NCI-H2081 (cell line): ENCODE data around the gene PRKAA2.
A peak's percentile ranks its signal among the peaks of the same experiment; 100 is the strongest.

Experiments used
- DNase-seq, 2 experiments: peaks; one replicate each; lab custom pipeline; 2025; lab: John Stamatoyannopoulos, UW

The PRKAA2 gene

GRCh38 chr1:56654126-56654923 lies 9.2 kb downstream of the PRKAA2 start:
- no peak for DNase-seq

- no peak for DNase-seq
These were observed 11.0 kb downstream of the PRKAA2 start for GRCh38 chr1:56655991-56656613.

DNA sequence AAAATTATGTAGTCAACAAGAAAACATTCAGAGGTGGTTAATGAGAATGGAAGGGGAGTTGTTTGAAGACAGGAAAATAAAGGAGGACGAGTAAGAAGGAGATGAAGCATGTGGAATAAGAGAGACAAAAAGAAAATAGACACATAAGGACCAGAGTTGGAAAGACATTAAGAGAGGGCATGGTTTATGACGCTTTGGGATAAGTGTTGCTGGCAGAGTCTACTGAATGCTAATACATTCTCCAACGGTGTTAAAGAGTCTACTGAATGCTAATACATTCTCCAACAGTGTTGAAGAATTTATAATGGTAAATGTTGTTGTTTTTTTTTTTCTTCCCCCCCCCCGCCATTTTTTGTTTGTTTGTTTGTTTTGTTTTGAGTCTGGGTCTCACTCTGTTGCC lies 13.1 kb downstream of the PRKAA2 start:
- no peak for DNase-seq

DNA sequence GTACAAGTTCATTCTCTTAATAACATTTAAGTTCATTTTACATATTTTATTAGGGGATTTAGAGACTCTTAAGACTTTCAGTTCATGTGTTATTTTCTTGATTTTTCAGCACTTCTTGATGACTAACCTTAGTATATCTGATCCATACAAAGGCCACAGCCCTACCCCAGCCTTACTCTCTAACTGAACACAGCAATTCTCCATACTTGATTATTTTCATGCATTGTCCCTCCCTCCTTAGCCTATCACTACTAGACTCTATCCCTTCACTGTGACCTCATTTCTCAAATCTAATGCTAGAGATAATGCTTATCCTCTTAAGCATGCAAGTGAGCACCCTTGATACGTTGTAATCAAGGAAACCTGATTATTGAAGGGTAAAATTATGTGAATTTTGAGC lies 15.2 kb downstream of the PRKAA2 start:
- no peak for DNase-seq

GRCh38 chr1:56663846-56664245 lies 18.7 kb downstream of the PRKAA2 start:
- no peak for DNase-seq

GRCh38 chr1:56665384-56665783 lies 20.3 kb downstream of the PRKAA2 start:
- DNase-seq, result no peak

DNA sequence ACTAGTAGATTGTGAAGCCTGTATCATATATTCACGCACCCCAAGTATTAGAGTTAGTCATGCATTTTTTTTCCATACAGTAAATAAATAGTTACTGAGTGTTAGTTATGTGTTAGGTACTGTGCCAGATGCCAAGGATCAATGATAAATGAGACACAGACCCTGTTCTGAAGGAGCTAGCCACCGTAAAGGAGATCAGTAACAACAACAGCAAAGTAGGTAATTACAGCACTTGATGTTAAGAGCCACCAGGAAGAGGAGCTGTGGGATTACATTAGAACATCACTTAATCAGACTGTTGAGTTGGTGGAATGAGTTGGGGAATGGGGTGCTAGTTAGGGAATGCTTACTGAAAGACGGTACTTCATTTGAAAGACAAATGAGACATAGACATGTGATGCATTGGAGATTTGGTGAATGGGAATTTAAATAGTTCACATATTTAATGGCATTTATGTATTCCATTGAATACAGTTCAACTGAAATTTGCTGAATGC lies 21.0 kb downstream of the PRKAA2 start:
- DNase-seq, result no peak

DNA sequence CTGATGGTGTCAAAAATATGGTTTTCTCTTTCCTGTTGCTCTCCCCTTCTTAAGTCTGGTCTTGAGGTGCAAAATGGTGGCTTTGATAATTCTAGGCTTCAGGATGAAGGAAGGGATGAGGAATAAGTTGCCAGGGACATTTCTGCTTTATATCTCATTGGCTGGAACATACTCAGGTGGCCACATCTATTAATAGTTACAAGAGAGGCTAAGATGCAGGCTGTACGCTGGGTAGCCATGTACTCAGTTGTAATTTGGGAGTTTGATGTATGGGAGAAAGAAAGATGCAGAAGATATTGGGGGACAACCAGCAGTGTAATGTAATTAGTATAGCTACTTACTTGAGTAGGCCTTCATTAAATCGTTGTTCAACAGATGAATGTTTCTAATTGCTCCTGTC lies 25.2 kb downstream of the PRKAA2 start:
- DNase-seq, result no peak

- DNase-seq, result no peak
These were observed 26.0 kb downstream of the PRKAA2 start for GRCh38 chr1:56671085-56671484.

DNA sequence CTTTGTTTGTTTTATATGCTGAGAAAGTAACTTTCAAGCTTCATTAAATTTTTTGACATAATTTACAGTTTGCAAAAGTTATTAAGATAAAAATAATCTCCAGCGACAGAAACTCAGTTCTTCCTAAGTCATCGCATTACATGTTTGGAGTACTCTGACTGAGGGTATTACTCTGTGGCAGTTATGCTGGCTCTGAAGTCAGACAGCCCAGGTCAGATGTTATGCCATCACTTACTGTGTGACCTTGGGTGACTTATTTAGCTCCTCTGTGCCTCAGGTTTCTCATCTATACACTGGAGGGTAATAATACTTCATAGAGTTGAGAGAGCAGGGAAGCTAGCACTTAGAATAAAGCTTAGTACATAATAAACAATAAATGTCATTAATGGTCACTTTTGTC lies 26.4 kb downstream of the PRKAA2 start:
- no peak for DNase-seq

DNA sequence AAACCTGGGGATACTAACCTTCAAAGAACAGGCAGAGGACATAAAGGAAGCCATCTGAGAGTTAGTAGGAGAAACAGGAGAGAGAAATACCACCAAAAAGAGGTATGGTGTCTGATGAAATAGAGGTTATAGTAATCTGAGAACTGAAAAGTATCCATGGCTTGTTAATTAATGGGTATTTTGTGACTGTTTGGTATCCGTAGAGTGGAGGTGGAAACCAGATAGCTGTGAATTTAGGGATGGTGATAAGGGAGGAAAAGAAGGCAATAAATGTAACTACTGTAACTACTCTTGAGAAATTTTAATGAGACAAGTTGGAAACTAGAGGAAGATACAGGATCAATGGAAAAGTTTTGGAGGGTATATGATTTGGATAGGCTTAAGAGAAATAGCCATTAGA lies 27.5 kb downstream of the PRKAA2 start:
- DNase-seq, result no peak

DNA sequence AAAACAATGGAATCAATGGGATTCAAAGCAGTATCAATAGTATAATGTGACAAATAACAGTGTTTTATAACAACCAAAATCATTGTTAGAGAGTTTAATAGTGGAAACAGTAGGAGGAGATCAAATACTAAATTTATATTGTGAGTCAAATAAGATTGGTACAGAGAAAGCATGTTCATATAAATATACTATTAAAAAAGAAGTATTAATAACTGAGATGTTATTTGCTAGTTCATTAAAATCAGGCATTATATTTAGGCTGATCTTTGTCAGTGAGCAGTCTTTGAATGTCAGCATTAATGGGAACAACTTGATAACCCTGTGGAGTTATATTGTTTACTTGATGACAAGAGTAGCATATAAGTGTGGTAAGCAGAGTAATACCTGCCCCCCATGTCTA lies 30.6 kb downstream of the PRKAA2 start:
- no peak for DNase-seq

DNA sequence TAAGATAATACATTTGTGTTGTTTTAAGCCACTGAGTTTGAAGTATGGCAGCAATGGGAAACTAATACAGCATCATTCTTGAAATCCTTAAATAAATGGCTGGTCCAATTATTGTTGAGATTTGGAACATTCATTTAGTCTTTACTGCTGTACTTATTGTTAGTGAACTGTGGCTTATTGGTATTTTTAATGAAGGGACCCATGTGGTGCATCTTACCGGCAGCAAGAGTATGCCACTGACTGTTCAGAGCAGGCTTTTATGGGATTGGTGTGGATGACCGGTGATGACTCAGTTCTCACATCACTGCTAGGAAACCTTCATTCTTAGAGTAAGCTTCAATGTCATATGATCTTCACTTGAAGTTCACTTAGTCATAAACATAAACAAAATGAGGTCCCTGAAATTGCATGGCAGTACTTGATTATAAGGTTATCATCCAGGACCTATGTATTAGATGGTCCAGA lies 31.5 kb downstream of the PRKAA2 start:
- DNase-seq, result no peak

DNA sequence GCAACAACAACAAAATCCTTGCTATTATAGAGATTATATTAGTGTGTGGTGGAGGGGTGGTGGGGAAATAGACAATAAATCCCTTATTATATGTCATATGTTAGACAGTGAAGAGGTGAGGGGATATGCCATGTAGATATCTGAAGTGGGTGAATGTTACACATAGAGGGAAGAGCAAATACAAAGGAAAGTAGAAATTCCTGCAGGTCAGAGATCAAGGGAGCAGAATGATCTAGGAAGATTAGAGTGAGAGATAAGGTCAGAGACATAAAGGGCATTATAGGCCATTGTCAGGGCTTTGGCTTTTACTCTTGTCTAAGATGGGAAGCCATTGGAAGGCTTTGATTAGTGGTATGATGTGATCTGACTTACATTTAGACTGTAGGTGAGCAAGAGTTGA lies 38.5 kb downstream of the PRKAA2 start:
- DNase-seq, result no peak

DNA sequence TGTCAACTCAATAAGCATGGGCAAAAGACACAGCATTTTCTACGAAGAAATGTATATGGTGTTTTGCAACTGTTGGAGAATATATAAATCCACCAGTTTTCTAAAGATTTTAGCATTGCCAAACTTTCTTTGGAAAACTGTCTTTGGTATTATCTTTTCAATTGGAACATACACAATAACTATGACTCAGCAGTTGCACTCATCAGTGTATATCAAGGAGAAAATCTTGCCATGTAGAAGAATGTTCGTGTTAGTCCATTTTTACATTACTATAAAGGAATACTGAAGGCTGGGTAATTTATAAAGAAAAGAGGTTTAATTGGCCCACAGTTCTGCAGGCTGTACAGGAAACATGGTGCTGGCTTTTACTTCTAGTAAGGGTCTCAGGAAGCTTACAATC lies 41.1 kb downstream of the PRKAA2 start:
- no peak for DNase-seq

- DNase-seq, result no peak
These were observed 43.5 kb downstream of the PRKAA2 start for GRCh38 chr1:56688522-56689026.

DNA sequence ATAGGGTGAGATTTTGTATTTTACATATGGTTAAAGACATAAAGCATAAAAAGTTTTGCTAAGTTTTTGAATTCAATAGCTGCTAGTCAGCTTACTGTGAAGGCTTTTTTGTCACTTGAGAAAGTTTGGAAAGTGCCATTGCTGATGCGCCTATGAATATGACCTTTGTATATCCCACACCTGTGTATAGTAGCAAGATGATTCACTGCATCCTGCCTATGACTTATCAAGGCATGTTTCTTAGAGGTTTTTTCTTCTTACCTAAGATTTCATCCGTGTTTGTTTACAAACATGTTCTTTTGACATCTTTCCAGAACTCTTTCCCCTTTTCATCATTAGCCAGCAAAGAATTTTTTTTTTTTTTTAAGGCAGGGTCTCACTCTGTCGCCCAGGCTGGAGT lies 51.5 kb downstream of the PRKAA2 start:
- no peak for DNase-seq

- DNase-seq, result no peak
These were observed 58.6 kb downstream of the PRKAA2 start for GRCh38 chr1:56703747-56704146.

DNA sequence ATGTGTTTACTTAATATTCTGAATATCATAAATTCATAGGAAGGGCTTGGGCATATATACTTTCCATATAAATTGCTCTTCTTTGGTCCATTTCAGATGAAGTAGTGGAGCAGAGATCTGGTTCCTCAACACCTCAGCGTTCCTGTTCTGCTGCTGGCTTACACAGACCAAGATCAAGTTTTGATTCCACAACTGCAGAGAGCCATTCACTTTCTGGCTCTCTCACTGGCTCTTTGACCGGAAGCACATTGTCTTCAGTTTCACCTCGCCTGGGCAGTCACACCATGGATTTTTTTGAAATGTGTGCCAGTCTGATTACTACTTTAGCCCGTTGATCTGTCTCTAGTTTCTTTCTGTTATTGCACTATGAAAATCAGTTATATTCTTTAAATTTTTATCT lies 62.3 kb downstream of the PRKAA2 start:
- no peak for DNase-seq

DNA sequence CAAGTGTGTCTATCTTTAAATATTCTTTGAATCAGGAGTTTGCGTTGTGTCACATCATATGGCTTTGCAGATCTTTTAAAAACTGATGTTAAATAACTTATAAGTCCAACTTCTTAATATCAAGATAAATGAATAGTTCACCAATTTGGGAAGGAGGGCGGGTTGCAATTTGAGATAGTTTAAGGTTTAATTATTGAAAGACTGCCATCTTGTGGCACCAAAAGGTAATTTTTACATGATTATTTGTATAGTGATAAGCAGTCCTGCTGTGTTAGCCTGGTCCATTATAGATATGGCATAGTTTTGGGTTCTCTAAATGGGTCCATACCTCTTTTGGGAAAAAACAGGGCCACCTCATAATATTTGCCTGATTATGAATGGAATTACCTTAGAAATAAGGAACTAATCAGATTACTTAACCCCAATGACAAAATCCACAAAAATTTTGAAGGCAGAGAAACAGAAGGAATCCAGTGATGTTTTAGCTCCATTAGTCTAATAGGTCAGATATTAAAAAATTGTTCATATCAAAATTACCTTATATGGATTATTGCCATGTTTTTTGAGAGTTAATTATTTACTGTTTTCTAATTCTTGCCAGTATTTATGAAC lies 64.3 kb downstream of the PRKAA2 start:
- DNase-seq, result peak; percentile 61 to 68

DNA sequence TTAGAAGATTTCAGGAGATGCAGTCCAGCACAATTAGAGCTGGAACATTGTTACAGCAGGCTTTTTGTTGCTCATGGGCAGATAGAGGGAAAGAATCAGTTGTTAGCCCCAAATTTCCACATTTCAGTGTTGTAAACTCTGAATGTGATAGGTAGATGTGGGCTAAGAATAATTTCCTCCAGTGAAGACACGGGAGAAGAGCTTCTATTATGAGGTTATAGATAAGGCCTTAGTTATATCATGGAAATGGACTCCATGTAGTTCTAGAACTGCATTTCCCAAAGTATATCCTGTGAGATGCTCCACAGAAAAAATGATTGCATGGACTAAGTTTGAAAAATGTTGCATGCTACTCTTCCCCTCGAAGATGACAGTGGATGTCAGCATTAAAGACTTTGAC lies 64.9 kb downstream of the PRKAA2 start:
- no peak for DNase-seq

DNA sequence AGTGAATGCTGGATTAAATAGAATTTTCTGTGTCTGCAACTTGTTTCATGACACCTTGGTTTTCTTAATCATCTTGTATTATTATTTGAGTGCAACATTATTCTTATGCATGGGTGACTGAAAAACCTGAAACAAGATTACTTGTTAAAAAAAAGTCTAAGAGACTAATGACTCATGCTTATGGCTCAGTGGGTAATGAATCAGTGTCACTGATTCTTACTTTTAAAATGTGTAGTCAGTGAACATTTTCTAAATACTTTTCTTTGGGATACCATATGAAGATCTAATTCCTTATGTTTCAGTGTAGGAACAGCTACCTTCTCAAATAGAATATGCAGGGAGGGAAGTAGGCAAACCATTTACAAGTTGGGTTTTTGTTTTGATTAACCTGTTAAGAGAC lies 65.5 kb downstream of the PRKAA2 start:
- DNase-seq, result no peak

DNA sequence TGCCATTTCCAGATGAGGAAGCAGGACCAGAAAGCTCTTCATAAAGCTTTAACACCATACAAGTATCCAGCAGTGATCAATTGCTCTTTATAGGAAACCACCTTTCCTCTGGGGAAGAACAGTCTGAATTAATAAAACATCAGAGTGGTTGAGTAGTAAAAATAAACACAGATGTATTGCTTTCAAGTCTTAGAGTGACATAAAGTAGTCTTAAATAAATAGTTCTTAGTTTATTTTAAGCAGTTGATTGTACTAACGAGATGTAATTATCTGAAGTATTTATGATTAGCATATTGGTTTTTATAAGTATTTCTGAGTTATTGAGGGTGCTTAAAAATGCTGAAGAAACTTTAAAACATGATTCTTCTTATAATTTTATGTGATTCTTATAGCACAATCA lies 67.0 kb downstream of the PRKAA2 start:
- no peak for DNase-seq
